HL-60 (cell line): Measurements from ENCODE around the gene EEF1AKMT2.
"Not testable (repeated sequence)": the region's sequence is repeated elsewhere in the genome, so short reads cannot be mapped to it uniquely, and the experiment has no call there.

ENCODE experiments used
- DNase-seq, 2 experiments: peaks; one replicate each; pipeline ENCODE4 v3.0.0-alpha.2; 2010 to 2020; ENCODE audit warnings: low read depth in 1 of 2, low spot score in 1 of 2
- H3K27ac ChIP-seq: fragments of 250-450 bp; sonication (Bioruptor Pico); replicated peaks from 2 replicates; pipeline ENCODE4 v1.5.1; 2020; ENCODE audit warnings: mild to moderate bottlenecking, moderate library complexity
- H3K27me3 ChIP-seq: fragments of 250-450 bp; sonication (Bioruptor Pico); 2 replicates; pipeline ENCODE4 v1.5.1; 2021; ENCODE audit warnings: mild to moderate bottlenecking, moderate library complexity; ENCODE audit not compliant: insufficient read depth, poor library complexity, severe bottlenecking
- H3K4me3 ChIP-seq: replicated peaks from 2 replicates; pipeline ENCODE4 v1.5.1; 2011; ENCODE audit warnings: mild to moderate bottlenecking, control low read depth, low read length; ENCODE audit not compliant: insufficient read depth
- CTCF ChIP-seq: IDR thresholded peaks from one replicate; pipeline ENCODE4 v1.5.1; 2011; ENCODE audit warnings: low read length, control low read depth, inconsistent platforms; ENCODE audit not compliant: insufficient read depth
- GABPA ChIP-seq: IDR thresholded peaks from 2 replicates; pipeline ENCODE4 v1.6.1; 2012; ENCODE audit warnings: low read depth
- POLR2AphosphoS5 ChIP-seq: IDR thresholded peaks from 2 replicates; pipeline ENCODE4 v1.6.1; 2012; ENCODE audit warnings: low read depth
- REST ChIP-seq: IDR thresholded peaks from 2 replicates; pipeline ENCODE4 v1.6.1; 2012; ENCODE audit warnings: low read depth; ENCODE audit not compliant: insufficient replicate concordance
- SPI1 ChIP-seq: IDR thresholded peaks from 2 replicates; pipeline ENCODE4 v1.6.1; 2012; ENCODE audit warnings: low read depth, mild to moderate bottlenecking, borderline replicate concordance

The EEF1AKMT2 gene

DNA sequence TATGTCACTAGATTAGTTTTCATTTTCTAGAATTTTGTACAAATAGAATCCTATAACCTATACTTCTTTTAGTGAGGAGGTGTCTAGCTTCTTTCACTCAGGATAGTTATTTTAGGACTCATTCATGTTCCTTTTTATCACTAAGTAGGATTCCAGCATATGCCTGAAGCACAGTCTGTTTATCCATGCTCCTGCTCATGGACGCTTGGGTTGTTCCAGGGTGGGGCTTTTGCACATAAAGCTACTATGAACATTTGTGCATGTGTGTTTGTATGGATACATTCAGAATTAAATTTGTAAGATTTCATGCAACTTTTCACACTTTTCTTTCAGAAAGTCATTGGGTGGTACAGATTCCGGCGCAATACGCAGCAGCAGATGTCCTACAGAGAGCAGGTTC is 34.6 kb upstream of the EEF1AKMT2 start:
- TF ChIP-seq CTCF (no peak), REST (no peak), SPI1 (no peak), POLR2AphosphoS5 (no peak), GABPA (no peak)

GRCh38 chr10:124825702-124826101 is 34.0 kb upstream of the EEF1AKMT2 start:
- Histone ChIP-seq H3K27me3 (no peaks in the 10 kb centered on the region), H3K4me3 (no peak overlapping the region), H3K27ac (no peak overlapping the region)
- no peak for DNase-seq
- TF ChIP-seq GABPA (no peak), SPI1 (no peak), POLR2AphosphoS5 (no peak)

More for the DNA sequence above, 34.6 kb upstream of the EEF1AKMT2 start:
- DNase-seq = no peak
- Histone ChIP-seq H3K4me3 (no peak overlapping the region), H3K27ac (no peak overlapping the region), H3K27me3 (no peaks in the 10 kb centered on the region)

- H3K4me3 ChIP-seq, DNase-seq, H3K27me3 ChIP-seq, H3K27ac ChIP-seq: not testable (repeated sequence)
Measured at GRCh38 chr10:124824932-124825331, 33.2 kb upstream of the EEF1AKMT2 start.

DNA sequence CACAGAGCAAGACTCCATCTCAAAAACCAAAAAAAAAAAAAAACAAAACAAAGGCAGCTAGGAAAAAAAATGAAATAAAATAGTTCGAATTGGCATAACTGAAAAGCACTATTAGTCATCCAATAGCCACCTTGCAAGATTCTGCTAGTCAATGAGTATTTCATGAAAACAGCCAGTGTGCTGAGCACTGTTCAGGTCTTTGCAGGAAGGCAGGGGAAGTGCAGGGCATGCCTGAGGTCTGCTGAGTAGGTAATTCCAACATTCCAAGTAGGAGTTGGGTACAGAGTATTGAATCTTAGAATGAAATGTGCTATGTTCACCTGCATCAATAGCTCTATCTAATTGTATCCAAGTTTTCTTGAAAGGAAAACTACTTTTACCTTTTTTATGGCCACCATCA is 32.8 kb upstream of the EEF1AKMT2 start:
- H3K27ac ChIP-seq = no peak overlapping the region
- no peaks in the 10 kb centered on the region for H3K27me3 ChIP-seq
- DNase-seq = no peak
- no peak overlapping the region for H3K4me3 ChIP-seq
- TF ChIP-seq POLR2AphosphoS5 = no peak
- no peak for TF ChIP-seq REST
- no peak for TF ChIP-seq SPI1
- TF ChIP-seq GABPA = no peak
- TF ChIP-seq CTCF = no peak

DNA sequence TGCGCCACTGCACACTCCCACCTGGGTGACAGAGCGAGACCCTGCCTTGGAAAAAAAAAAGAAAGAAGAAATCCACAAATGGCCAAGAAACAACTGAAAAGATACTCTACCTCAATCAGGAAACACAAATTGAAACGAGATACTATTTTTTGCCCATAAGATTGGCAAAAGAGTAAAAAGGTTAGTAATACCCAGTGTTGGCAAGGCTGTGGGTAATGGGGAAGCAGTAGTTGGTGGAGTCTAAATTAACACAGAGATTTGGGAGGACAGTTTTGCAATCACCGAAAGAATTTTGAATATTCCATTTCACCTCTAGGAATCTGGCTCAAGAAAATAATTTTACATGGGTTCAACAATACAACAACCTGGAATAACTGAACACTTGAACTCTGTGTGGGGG is 29.8 kb upstream of the EEF1AKMT2 start:
- DNase-seq = no peak
- H3K27ac ChIP-seq = no peak overlapping the region
- no peaks in the 10 kb centered on the region for H3K27me3 ChIP-seq
- TF ChIP-seq REST (no peak), CTCF (no peak), POLR2AphosphoS5 (no peak), SPI1 (no peak), GABPA (no peak)
- no peak overlapping the region for H3K4me3 ChIP-seq
